SU-DHL-6 (cell line): Measurements from ENCODE around the gene CBFA2T3.

ENCODE experiments used
- EZH2phosphoT487 ChIP-seq: fragments of 200-600 bp; sonication (generic), shearing (Covaris generic); conservative IDR thresholded peaks from 2 replicates; pipeline ENCODE4 v1.6.1; 2018; ENCODE audit warnings: mild to moderate bottlenecking, antibody characterized with exemption, low read length, moderate library complexity, mixed read lengths
- TF ChIP-seq, protein P1 (sequence below): fragments of 200-600 bp; sonication (generic); IDR thresholded peaks from one replicate; pipeline ENCODE4 v1.5.1; 2017; ENCODE audit warnings: antibody characterized with exemption, mild to moderate bottlenecking, low read length, moderate library complexity; ENCODE audit not compliant: insufficient read depth, poor library complexity, severe bottlenecking

DNA sequence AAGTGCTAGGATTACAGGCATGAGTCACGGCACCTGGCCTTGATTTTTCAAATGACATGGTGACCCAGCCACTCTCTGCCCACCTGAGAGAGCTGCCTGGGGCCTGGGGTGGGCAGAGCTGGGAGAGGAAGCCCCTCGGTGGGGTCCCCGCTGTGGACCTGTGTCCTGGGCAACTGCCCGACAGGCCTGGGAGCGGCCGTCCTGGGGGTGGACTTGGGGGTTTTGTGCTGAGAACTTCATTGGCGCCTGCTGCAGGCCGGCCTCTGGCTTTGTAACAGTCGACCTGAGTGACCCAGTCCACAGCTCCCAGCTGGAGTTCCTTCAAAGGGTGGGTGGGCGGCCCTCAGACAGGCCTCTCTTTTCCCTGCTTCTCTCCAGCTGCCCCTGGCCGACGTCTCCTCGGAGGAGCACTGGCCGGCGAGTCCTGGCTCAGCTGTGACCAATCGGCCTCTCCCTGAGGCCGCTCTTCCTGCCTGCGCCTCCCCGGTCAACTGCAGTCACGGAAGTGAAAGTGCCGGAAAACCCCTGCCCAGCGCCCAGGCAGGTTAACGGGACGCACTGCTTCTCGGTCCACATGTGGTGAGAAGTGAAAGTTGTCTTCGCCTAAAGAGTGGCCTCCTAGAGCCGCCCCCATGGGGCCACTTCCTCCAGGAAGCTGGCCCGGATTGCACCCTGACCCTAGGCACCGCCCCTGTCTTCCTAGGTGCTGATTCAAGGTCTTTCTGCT lies 5.5 kb downstream of the CBFA2T3 start:
- TF ChIP-seq, protein P1, sequence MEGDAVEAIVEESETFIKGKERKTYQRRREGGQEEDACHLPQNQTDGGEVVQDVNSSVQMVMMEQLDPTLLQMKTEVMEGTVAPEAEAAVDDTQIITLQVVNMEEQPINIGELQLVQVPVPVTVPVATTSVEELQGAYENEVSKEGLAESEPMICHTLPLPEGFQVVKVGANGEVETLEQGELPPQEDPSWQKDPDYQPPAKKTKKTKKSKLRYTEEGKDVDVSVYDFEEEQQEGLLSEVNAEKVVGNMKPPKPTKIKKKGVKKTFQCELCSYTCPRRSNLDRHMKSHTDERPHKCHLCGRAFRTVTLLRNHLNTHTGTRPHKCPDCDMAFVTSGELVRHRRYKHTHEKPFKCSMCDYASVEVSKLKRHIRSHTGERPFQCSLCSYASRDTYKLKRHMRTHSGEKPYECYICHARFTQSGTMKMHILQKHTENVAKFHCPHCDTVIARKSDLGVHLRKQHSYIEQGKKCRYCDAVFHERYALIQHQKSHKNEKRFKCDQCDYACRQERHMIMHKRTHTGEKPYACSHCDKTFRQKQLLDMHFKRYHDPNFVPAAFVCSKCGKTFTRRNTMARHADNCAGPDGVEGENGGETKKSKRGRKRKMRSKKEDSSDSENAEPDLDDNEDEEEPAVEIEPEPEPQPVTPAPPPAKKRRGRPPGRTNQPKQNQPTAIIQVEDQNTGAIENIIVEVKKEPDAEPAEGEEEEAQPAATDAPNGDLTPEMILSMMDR = no peak
- no peak for TF ChIP-seq EZH2phosphoT487
